GM06990 (cell line): Measurements from ENCODE around the gene OR1K1.

Experiments
- DNase-seq: peaks from one replicate; pipeline ENCODE4 v3.0.0-alpha.2; 2011; ENCODE audit not compliant: insufficient read length; ENCODE audit errors: extremely low read depth
- H3K27me3 ChIP-seq: replicated peaks from 2 replicates; pipeline ENCODE4 v1.6.0; 2011; ENCODE audit warnings: low read length; ENCODE audit not compliant: control insufficient read depth, insufficient read depth
- H3K36me3 ChIP-seq: 2 replicates; pipeline ENCODE4 v1.5.1; 2011; ENCODE audit warnings: low read length; ENCODE audit not compliant: control insufficient read depth, insufficient read depth
- H3K4me3 ChIP-seq: replicated peaks from 2 replicates; pipeline ENCODE4 v1.5.1; 2011; ENCODE audit warnings: low read depth, mild to moderate bottlenecking, control low read depth, low read length
- CTCF ChIP-seq: IDR thresholded peaks from 2 replicates; pipeline ENCODE4 v1.5.1; 2011; ENCODE audit warnings: low read length, control low read depth, mild to moderate bottlenecking, inconsistent platforms; ENCODE audit not compliant: insufficient read depth, poor library complexity, severe bottlenecking

OR1K1 gene

GRCh38 chr9:122848256-122848943 is 48.5 kb downstream of the OR1K1 start:
- no peak for TF ChIP-seq CTCF
- Histone ChIP-seq H3K4me3 (no peak overlapping the region), H3K27me3 (no peaks in the 10 kb centered on the region), H3K36me3 (no peaks in the 10 kb centered on the region; the same call in 1 of the 2 replicates)
- no peak for DNase-seq
